Tibial nerve (tissue), 4 donors: Measurements from ENCODE around the gene THSD7B.

Source experiments
- CTCF ChIP-seq, 5 experiments: fragments of 200-600 bp in 3 of 5; fragments of 450-650 bp in 2 of 5; sonication (generic) in 3 of 5; IDR thresholded peaks; one replicate each; pipeline ENCODE4 v1.5.1; 2016 to 2019; ENCODE audit warnings: antibody characterized with exemption in 5 of 5, mild to moderate bottlenecking in 3 of 5, moderate library complexity in 2 of 5
- EP300 ChIP-seq, 2 donors: sonication (generic); formaldehyde crosslinking; IDR thresholded peaks; one replicate each; pipeline ENCODE4 v1.6.1; 2017; ENCODE audit warnings: antibody characterized with exemption in 2 of 2, mild to moderate bottlenecking in 1 of 2
- POLR2A ChIP-seq, 2 donors: fragments of 450-650 bp; IDR thresholded peaks; one replicate each; pipeline ENCODE4 v1.6.1; 2017; ENCODE audit warnings: antibody characterized with exemption in 2 of 2, mild to moderate bottlenecking in 2 of 2, moderate library complexity in 2 of 2

DNA sequence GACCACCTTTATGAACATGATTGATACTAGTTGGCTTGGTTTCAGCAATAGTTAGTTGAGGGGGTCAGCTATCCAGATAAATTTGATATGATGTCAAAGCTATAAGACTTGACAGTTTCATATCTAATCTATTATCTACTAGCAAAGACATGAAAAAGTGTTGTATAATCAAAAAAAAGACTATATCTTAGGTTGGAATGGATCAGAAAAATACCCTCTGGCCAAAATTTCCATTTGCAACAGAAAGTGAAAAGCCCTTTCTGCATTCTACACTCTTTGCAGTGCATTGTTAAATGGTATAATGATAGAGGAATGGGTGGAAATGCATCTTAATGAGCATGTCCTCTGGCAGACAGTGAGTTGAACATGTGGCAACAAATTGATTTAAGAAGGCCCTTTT is 242.6 kb downstream of the THSD7B start:
- no peak for TF ChIP-seq EP300 (IDR thresholded peaks at IDR 0.05)
- no peak for TF ChIP-seq POLR2A (IDR thresholded peaks at IDR 0.05)
- TF ChIP-seq CTCF (IDR thresholded peaks at IDR 0.05): no peak
